A549 (cell line): ENCODE measurements around the gene PDXP.

Experiments
- CBX2 ChIP-seq: fragments of 200-600 bp; sonication (generic); IDR thresholded peaks from 2 replicates; pipeline ENCODE4 v1.6.1; 2016; ENCODE audit warnings: low read depth, mild to moderate bottlenecking, borderline replicate concordance
- CTCF ChIP-seq: fragments of >200 bp; sonication (Bioruptor Twin); formaldehyde crosslinking; IDR thresholded peaks from 3 replicates; pipeline ENCODE4 v1.5.1; 2016
- ESRRA ChIP-seq: fragments of 150-350 bp; IDR thresholded peaks from 2 replicates; pipeline ENCODE4 v1.6.1; 2014; ENCODE audit warnings: mild to moderate bottlenecking, low read length, borderline replicate concordance
- TF ChIP-seq, protein P1 (sequence below): IDR thresholded peaks from 2 replicates; pipeline ENCODE4 v1.6.1; 2012

DNA sequence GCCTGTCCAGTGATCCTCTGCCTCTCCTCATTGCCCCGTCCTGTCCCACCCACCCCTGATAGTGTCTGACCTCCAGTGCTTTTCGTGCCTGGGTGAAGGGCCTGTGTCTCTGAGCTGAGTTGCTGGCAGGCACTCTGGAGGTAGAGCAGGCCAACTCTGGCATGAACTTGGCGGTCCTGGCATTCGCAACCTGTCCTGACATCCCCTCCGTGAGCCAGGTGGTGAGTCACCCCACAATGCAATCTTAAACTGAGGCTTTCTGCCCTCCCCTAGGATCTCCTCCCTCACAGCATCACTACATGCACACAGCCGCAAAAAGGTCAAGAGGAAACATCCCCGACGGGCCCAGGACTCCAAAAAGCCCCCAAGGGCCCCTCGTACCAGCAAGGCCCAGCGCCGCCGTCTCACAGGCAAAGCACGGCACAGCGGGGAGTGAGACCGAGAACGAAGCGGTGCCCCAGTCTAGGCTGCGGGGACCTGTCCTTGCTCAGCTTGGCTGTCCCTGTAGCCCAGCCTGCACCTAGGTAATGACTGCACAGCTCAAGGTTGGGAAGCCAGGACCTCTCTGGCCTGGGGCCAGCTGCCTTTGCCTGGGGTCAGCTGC, 32.5 kb downstream of the PDXP start:
- TF ChIP-seq CTCF (no peak), CBX2 (no peak), ESRRA (no peak)
- TF ChIP-seq, protein P1, sequence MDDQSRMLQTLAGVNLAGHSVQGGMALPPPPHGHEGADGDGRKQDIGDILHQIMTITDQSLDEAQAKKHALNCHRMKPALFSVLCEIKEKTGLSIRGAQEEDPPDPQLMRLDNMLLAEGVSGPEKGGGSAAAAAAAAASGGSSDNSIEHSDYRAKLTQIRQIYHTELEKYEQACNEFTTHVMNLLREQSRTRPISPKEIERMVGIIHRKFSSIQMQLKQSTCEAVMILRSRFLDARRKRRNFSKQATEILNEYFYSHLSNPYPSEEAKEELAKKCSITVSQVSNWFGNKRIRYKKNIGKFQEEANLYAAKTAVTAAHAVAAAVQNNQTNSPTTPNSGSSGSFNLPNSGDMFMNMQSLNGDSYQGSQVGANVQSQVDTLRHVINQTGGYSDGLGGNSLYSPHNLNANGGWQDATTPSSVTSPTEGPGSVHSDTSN, result no peak
